Measurements from ENCODE around the gene SMOC1.

DNA sequence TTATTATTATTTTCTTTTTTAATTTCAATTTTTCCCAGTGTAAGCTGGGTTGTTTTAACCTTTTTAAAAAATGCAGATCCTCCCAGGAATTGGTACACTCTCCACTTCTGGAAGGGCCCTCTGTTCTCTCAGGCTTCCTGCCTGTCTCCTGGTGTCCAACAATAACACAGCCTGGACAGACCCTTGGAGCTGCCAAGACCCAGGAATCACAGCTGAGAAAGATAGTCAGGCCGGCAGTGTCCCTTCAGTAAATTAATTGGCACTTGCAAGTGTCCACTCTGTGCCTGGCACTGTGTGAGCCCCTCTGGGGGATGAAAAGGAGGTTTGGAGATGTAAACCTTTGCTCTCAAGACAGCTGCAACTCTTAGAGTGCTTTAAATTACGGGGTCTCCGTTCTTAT, 113.3 kb downstream of the SMOC1 start:
- no peak for TF ChIP-seq EP300 (IDR thresholded peaks at IDR 0.05)
- TF ChIP-seq, protein P1, sequence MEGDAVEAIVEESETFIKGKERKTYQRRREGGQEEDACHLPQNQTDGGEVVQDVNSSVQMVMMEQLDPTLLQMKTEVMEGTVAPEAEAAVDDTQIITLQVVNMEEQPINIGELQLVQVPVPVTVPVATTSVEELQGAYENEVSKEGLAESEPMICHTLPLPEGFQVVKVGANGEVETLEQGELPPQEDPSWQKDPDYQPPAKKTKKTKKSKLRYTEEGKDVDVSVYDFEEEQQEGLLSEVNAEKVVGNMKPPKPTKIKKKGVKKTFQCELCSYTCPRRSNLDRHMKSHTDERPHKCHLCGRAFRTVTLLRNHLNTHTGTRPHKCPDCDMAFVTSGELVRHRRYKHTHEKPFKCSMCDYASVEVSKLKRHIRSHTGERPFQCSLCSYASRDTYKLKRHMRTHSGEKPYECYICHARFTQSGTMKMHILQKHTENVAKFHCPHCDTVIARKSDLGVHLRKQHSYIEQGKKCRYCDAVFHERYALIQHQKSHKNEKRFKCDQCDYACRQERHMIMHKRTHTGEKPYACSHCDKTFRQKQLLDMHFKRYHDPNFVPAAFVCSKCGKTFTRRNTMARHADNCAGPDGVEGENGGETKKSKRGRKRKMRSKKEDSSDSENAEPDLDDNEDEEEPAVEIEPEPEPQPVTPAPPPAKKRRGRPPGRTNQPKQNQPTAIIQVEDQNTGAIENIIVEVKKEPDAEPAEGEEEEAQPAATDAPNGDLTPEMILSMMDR (IDR thresholded peaks at IDR 0.05), result no peak
- no peak for TF ChIP-seq POLR2A (IDR thresholded peaks at IDR 0.05)

Data from ovary (tissue), 3 donors.